Omental fat pad (tissue), 4 donors: Measurements from ENCODE around the gene MTG1. TPM values are rescaled to one million over a fixed set of nuclear protein-coding genes. Genes with fewer than 3 reads are reported as not detected.

Experiments used
- ATAC-seq: fragments of 150-250 bp; one replicate; pipeline ENCODE4 v1.9.1; 2016; ENCODE audit warnings: mild to moderate bottlenecking, moderate library complexity; ENCODE audit not compliant: low FRiP score
- DNase-seq: peaks from one replicate; pipeline ENCODE4 v3.0.0-alpha.2; 2019; ENCODE audit warnings: low spot score
- total RNA-seq, 4 donors: library from RNA; depleted of rRNA; stranded (reverse); fragments of >200 nt; gene quantifications; one replicate each; pipeline ENCODE4 v1.1.0, GENCODE V29; 2016
- TF ChIP-seq, protein P1 (sequence below), 3 donors: fragments of 450-650 bp; IDR thresholded peaks; one replicate each; pipeline ENCODE4 v1.5.1; 2016 to 2017; ENCODE audit warnings: antibody characterized with exemption in 3 of 3, mild to moderate bottlenecking in 3 of 3, moderate library complexity in 2 of 3

MTG1 gene
- total RNA-seq = 10 to 100 TPM; 14.6 to 30.9 (median 21.3) TPM

DNA sequence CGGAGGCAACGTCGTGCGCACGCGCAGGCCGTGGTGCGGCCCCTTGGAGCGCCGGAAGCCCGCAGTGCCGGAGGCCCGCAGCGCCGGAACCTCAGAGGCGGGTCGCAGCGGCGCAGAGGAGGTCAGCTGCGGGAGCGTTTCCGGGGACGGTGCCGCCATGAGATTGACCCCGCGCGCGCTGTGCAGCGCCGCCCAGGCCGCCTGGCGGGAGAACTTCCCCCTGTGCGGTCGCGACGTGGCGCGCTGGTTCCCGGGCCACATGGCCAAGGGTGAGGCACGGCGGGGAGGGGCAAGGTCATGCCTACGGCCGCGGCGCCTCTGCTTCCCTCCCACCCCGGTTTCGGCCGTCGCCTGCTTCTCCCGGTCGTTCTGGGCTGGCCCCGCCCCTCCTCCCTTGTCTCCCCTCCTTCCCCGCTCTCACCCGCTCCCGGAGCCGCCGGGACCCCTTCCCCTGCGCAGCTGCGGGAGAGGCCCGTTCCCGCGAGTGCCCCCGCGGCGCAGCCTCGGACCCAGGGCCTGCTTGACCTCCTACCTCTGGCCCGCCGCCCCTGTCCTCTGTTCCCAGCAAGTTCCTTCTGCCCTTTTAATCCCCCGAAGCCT lies at the start of gene MTG1:
Gene MTG1 (plus strand): TSS at position 94 of the 600 bp plus-strand sequence. CDS start 64 bp downstream, at position 158.
- peak; percentile 68 for DNase-seq
- TF ChIP-seq, protein P1, sequence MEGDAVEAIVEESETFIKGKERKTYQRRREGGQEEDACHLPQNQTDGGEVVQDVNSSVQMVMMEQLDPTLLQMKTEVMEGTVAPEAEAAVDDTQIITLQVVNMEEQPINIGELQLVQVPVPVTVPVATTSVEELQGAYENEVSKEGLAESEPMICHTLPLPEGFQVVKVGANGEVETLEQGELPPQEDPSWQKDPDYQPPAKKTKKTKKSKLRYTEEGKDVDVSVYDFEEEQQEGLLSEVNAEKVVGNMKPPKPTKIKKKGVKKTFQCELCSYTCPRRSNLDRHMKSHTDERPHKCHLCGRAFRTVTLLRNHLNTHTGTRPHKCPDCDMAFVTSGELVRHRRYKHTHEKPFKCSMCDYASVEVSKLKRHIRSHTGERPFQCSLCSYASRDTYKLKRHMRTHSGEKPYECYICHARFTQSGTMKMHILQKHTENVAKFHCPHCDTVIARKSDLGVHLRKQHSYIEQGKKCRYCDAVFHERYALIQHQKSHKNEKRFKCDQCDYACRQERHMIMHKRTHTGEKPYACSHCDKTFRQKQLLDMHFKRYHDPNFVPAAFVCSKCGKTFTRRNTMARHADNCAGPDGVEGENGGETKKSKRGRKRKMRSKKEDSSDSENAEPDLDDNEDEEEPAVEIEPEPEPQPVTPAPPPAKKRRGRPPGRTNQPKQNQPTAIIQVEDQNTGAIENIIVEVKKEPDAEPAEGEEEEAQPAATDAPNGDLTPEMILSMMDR (IDR thresholded peaks at IDR 0.05) = no peak
- peak; percentile 98 for ATAC-seq

- ATAC-seq (no peak), DNase-seq (no peak)
- TF ChIP-seq, protein P1 (IDR thresholded peaks at IDR 0.05) = no peak
Measured at GRCh38 chr10:133344236-133344635, 49.7 kb upstream of the MTG1 start.

GRCh38 chr10:133346413-133346812 lies 47.5 kb upstream of the MTG1 start:
- TF ChIP-seq, protein P1 (IDR thresholded peaks at IDR 0.05) = no peak
- DNase-seq (no peak), ATAC-seq (no peak)

GRCh38 chr10:133347710-133348517 lies 46.0 kb upstream of the MTG1 start:
- ATAC-seq (no peak), DNase-seq (no peak)
- TF ChIP-seq, protein P1 (IDR thresholded peaks at IDR 0.05) = no peak

- TF ChIP-seq, protein P1 (IDR thresholded peaks at IDR 0.05) = no peak
- DNase-seq = no peak
- no peak for ATAC-seq
Measured at GRCh38 chr10:133349160-133349568, 44.8 kb upstream of the MTG1 start.

GRCh38 chr10:133349577-133350011 lies 44.4 kb upstream of the MTG1 start:
- TF ChIP-seq, protein P1 (IDR thresholded peaks at IDR 0.05) = no peak
- DNase-seq (no peak), ATAC-seq (no peak)
